GM18498 (cell line): Measurements from ENCODE around the gene SPEN.

Experiments
- ATAC-seq: cut with Tn5 transposase; IDR thresholded peaks from one replicate; pipeline ENCODE4 v1.9.1; 2021; ENCODE audit warnings: mild to moderate bottlenecking, moderate library complexity; ENCODE audit not compliant: unreplicated experiment

The SPEN gene

DNA sequence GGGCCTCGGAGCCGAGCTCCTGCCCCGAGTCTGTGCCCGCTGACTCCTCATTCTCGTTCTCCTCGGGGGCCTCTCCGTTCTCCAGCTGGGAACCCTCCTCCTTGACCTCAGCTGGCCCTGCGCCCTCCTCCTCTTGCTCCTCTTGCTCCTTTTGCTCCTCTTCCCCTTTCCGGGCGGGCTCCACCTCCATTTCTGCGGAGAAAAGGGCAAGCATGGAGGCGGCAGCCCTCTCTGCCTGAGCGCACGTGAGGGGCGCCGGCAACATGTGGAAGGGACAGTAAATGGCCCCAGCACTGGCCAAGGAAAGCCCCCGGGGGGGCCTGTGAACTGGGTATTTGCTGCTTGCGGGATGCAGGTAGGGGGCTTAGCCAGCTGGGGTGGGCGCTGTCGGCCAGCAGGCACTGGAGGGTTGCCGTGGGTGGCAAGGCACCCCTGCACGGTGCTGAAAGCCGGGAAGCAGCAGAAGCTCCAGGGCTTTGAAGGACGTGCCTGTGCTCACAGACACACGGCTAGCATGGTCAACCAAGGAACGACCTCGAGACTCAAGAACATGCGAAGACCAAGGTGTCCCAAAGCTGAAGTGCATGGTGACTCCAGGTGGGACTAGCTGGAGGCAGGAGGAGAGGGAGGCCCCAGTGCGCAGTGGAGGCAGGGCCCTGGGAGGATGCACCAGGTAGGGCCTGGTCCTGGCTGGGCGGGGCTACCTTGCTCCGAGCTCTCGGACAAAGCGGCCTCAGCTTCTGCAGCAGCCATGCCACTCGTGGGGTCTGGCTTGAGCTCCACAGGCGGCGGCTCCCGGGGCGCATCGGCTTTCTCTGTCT, 97.7 kb downstream of the SPEN start:
- ATAC-seq = no peak

DNA sequence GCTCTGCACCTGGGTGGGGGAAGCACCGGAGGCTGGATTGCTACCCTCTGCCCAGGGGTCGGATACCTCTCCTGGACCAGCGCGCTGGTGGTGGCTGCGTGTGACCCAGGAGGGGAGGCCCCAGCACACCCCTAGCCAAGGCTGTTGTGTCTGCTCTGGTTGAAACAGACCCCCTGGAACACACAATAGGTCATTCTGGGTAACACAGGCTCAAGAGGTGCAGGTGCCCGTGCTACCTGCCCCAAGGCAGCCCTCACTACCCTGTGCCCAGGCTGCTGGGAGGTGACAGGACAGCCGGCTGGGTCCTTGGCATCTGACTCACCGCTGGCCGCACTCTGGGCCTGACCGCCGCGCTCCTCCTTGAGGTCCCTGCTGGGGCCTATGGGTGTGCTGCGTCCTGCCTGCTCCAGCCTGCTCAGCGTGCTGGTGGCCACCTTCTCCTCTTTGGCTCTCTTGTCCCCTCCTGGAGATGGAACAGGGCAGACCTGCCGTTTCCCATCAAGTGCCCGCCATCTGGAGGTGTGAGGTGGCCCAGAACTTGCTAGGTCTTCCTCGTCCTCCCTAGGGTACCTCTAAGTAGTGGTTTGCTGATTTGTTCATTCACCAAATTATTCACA, 98.4 kb downstream of the SPEN start:
- ATAC-seq = no peak

- no peak for ATAC-seq
Measured at GRCh38 chr1:15946571-15947381, 99.3 kb downstream of the SPEN start.

DNA sequence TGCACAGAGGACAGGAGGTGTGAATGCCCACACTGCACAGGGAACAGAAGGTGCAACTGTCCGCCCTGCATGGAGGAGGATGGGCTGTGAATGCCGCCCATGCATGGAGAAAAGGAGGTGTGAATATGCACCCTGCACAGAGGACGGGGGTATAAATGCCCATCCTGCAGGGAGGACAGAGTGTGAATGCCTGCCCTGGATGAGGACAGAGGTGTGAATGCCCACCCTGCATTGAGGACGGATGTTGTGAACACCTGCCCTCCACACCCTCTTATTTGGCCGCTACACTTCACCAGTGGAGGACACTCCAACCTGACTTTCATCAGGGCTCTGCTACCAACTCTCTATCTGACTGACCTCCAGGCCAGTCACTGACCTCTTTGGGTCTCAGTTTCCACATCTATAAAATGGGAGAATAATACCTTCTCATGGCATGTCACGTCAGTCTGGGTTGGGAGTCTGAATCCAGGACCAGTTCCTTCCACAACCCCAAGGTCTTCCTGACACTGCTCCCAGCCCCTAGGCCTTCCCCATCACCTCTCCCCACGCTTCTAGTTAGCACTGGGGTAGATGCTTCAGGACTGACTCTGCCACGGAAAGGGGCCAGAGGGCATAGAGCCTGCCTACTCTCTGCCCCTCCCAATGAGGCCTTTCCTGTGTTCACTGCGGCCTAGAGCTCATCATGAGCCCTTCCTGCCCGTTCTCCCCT, 100.0 kb downstream of the SPEN start:
- ATAC-seq = no peak

GRCh38 chr1:15948091-15948591, 100.6 kb downstream of the SPEN start:
- no peak for ATAC-seq

- ATAC-seq = no peak
Measured at GRCh38 chr1:15948595-15949452, 101.3 kb downstream of the SPEN start.

DNA sequence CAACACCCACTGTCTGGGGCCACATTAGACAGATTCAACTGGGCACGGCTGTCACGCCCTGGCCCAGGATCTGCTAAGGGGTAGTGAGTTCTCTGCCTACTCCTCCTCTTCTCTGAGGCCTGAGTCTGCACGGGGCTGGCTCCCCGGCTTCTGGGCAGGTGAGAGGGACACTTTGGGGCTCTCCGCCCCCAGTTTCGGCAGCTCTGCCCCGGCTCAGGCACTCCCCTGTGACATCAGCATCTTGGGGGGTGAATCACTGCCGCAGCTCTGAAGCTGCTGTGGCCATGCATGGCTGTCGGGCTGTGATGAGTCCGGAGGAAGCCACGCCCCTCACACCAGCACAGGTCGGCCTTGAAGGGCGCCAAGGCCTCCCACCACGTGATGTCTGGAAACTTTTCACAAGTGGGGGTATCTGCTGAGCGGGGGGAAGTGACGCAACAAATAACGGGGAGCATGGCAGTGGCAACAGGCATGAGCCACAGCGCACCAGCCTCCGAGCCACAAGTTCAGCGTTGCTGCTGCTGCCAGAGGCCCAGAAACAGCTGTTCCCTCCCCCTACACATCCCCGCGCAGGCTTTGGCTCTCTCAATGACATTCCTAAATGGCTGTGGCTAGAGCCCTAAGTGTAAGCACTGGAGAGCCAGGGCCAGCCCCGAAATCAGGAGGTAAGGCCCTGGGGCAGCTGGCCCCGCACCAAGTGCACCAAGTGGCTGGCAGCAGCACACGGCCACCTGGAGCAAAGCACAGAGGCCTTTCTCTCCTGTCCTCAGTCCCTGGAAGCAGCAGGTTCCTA, 102.1 kb downstream of the SPEN start:
- ATAC-seq = peak; percentile 78

DNA sequence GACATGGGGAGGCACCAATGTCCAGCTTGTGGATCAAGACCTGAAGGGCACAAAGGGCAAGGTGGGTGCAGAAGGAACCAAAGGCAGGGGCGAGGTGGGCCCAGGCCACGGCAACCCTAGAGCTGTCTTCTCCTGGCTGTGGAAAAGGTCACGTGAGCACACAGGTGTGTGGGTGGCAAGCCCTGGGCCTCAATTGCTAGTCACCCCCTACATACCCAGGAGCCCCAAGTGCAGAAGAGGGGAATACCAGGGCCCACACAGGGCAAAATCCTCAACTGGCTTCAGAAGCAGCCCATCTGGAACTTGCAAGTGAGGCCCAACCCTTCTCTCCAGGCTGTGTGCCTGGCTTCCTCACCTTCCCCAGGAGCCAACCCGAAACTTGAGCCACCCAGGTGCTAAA, 102.8 kb downstream of the SPEN start:
- ATAC-seq = no peak

GRCh38 chr1:15950763-15951295, 103.3 kb downstream of the SPEN start:
- ATAC-seq = no peak

- ATAC-seq = no peak
Measured at GRCh38 chr1:15951341-15952153, 104.0 kb downstream of the SPEN start.

DNA sequence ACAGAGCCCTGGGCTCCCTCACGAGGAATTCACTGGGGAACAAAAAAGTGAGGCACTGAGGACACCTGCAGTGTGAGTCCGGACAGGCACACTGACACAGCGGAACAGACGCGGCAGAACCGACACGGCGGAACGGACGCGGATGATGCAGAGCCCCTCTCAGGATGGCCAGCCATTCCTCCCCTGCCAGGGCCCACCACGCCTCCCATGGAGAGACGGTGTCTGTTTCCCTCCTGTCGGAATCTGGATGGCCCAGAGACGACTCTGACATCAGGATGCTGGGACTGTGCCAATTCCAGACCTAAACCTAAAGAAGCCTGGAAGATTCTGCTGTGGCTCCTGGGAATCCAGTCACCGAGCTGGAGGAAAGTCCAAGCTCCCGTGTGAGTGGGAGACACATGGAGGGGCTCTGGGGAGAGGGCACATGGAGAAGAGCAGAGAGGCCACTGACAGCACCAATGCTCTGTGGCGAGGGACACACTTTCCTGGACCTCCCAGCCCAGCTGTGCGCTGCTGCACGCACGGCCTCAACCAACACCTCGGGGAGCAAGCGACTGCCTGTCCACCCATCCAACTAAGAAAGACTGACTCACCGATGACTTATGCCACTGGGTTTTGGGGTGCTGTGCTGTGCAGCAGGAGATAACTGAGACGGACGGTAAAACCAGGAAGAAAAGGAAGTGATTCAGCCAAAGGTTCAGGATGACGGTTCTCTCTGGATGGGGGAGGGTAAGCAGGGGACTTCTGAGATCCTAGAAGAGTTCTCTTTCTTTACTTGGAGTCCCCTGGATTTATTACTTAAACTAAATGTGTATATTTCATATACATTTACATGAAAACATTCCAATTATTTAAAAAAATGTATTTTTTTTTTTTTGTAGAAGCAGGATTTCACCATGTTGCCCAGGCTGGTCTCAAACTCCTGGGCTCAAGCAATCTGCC, 105.1 kb downstream of the SPEN start:
- ATAC-seq = no peak

GRCh38 chr1:15953294-15953771, 105.8 kb downstream of the SPEN start:
- ATAC-seq = no peak

GRCh38 chr1:15953791-15954241, 106.3 kb downstream of the SPEN start:
- no peak for ATAC-seq

DNA sequence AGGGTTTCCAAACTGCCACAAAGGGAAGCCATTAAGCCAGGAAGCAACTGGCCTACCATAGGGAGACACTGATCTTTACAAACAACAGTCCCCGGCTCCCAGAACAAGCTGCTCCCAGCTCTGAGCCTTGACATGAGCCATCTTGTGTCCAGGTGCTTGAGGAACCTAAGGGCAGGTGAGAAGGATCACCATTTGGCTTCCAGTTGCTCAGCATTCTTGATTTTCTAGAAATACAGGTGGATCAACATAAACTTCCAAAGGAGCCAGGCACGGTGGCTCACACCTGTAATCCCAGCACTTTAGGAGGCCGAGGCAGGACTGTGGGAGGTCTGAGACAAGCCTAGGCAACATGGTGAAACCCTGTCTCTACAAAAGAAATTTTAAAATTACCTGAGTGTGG, 106.8 kb downstream of the SPEN start:
- no peak for ATAC-seq

- ATAC-seq = no peak
Measured at GRCh38 chr1:15955552-15955951, 108.0 kb downstream of the SPEN start.

- no peak for ATAC-seq
Measured at GRCh38 chr1:15956150-15956549, 108.6 kb downstream of the SPEN start.
